Mammary epithelial cell (primary cell): Measurements from ENCODE around the gene ASIC2.

ENCODE experiments used
- EZH2 ChIP-seq: IDR thresholded peaks from 2 replicates; pipeline ENCODE4 v1.6.1; 2012; ENCODE audit warnings: low read length, inconsistent platforms, borderline replicate concordance
- TF ChIP-seq, protein P1 (sequence below), 2 donors: IDR thresholded peaks in 1 of 2; conservative IDR thresholded peaks in 1 of 2; 2 replicates each; pipeline ENCODE4 v1.5.1; 2011 to 2012; ENCODE audit warnings: inconsistent platforms in 2 of 2, low read length in 2 of 2, mild to moderate bottlenecking in 2 of 2, control low read depth in 1 of 2, low read depth in 1 of 2; ENCODE audit not compliant: insufficient read depth in 1 of 2; ENCODE audit errors: extremely low read depth in 1 of 2

GRCh38 chr17:33225509-33225908 lies 67.6 kb downstream of the ASIC2 start:
- TF ChIP-seq, protein P1, sequence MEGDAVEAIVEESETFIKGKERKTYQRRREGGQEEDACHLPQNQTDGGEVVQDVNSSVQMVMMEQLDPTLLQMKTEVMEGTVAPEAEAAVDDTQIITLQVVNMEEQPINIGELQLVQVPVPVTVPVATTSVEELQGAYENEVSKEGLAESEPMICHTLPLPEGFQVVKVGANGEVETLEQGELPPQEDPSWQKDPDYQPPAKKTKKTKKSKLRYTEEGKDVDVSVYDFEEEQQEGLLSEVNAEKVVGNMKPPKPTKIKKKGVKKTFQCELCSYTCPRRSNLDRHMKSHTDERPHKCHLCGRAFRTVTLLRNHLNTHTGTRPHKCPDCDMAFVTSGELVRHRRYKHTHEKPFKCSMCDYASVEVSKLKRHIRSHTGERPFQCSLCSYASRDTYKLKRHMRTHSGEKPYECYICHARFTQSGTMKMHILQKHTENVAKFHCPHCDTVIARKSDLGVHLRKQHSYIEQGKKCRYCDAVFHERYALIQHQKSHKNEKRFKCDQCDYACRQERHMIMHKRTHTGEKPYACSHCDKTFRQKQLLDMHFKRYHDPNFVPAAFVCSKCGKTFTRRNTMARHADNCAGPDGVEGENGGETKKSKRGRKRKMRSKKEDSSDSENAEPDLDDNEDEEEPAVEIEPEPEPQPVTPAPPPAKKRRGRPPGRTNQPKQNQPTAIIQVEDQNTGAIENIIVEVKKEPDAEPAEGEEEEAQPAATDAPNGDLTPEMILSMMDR (conservative IDR thresholded peaks at IDR 0.05 in 1 of 2, IDR thresholded peaks at IDR 0.05 in 1 of 2; ENCODE audit: extremely low read depth in 1 of 2, insufficient read depth in 1 of 2, low read depth in 1 of 2, low read length in 2 of 2): no peak
- TF ChIP-seq EZH2: no peak
